Activated T-cell treated with anti-CD3 and anti-CD28 coated beads for 4 hours (primary cell): Measurements from ENCODE around the gene ARL14EPL.
"Not testable (repeated sequence)": the region's sequence is repeated elsewhere in the genome, so short reads cannot be mapped to it uniquely, and the experiment has no call there.

Source experiments
- DNase-seq: peaks from one replicate; pipeline ENCODE4 v3.0.0-alpha.2; 2020

ARL14EPL gene

GRCh38 chr5:116058346-116058936, 26.2 kb downstream of the ARL14EPL start:
- DNase-seq = no peak

GRCh38 chr5:116062352-116062751, 30.1 kb downstream of the ARL14EPL start:
- DNase-seq = no peak

GRCh38 chr5:116063950-116064349, 31.7 kb downstream of the ARL14EPL start:
- DNase-seq = no peak

- DNase-seq = peak; percentile 26
Observed at GRCh38 chr5:116068028-116068632, 35.9 kb downstream of the ARL14EPL start.

- no peak for DNase-seq
Observed at GRCh38 chr5:116071211-116071610, 38.9 kb downstream of the ARL14EPL start.

GRCh38 chr5:116075191-116075831, 43.0 kb downstream of the ARL14EPL start:
- no peak for DNase-seq

- DNase-seq = no peak
Observed at GRCh38 chr5:116076496-116076895, 44.2 kb downstream of the ARL14EPL start.

- DNase-seq = no peak
Observed at GRCh38 chr5:116078199-116078598, 45.9 kb downstream of the ARL14EPL start.

- DNase-seq = no peak
Observed at GRCh38 chr5:116084287-116084691, 52.0 kb downstream of the ARL14EPL start.

- peak; percentile 70 for DNase-seq
Observed at GRCh38 chr5:116084871-116085715, 52.8 kb downstream of the ARL14EPL start, which contains the start of gene COMMD10. Gene COMMD10 (plus strand): TSS chr5:116085025.

- not testable (repeated sequence) for DNase-seq
Observed at GRCh38 chr5:116086309-116086708, 54.0 kb downstream of the ARL14EPL start.

GRCh38 chr5:116088062-116088461, 55.8 kb downstream of the ARL14EPL start:
- no peak for DNase-seq

GRCh38 chr5:116090302-116090701, 58.0 kb downstream of the ARL14EPL start:
- DNase-seq = no peak

GRCh38 chr5:116091416-116091815, 59.1 kb downstream of the ARL14EPL start:
- DNase-seq = no peak

GRCh38 chr5:116097301-116097700, 65.0 kb downstream of the ARL14EPL start:
- DNase-seq = no peak

GRCh38 chr5:116098998-116099397, 66.7 kb downstream of the ARL14EPL start:
- DNase-seq = no peak

- not testable (repeated sequence) for DNase-seq
Observed at GRCh38 chr5:116104941-116105340, 72.7 kb downstream of the ARL14EPL start.
